Bronchial epithelial cell (primary cell): Measurements from ENCODE around the gene ZACN. TPM values are rescaled to one million over a fixed set of nuclear protein-coding genes. Genes with fewer than 3 reads are reported as not detected.
A peak's percentile ranks its signal among the peaks of the same experiment; 100 is the strongest.
"Not testable (repeated sequence)": the region's sequence is repeated elsewhere in the genome, so short reads cannot be mapped to it uniquely, and the experiment has no call there.

ENCODE experiments used
- DNase-seq: peaks from one replicate; pipeline ENCODE4 v3.0.0-alpha.2; 2010; ENCODE audit warnings: low read depth
- FAIRE-seq: peaks from 2 replicates; lab custom pipeline; 2011; peaks lifted over from hg19 to GRCh38; lab: Jason Lieb, UNC
- H3K27me3 ChIP-seq: 2 replicates; pipeline ENCODE4 v1.5.1; 2011; ENCODE audit warnings: low read length; ENCODE audit not compliant: control insufficient read depth, insufficient read depth
- H3K36me3 ChIP-seq: 2 replicates; pipeline ENCODE4 v1.5.1; 2011; ENCODE audit warnings: low read length; ENCODE audit not compliant: control insufficient read depth, insufficient read depth
- H3K4me3 ChIP-seq: 2 replicates; pipeline ENCODE4 v1.5.1; 2011; ENCODE audit warnings: mild to moderate bottlenecking, low read depth, low read length, control low read depth
- CTCF ChIP-seq: IDR thresholded peaks from 2 replicates; pipeline ENCODE4 v1.5.1; 2011; ENCODE audit warnings: mild to moderate bottlenecking, moderate library complexity, low read length, control low read depth, inconsistent platforms; ENCODE audit not compliant: insufficient read depth, severe bottlenecking
- total RNA-seq: library from RNA; depleted of rRNA; stranded (reverse); fragments of >200 nt; gene quantifications from 2 replicates; pipeline ENCODE4 v1.2.1, GENCODE V29; 2014

The ZACN gene
- total RNA-seq, 1 donor from 2014 or later = not detected

GRCh38 chr17:76075364-76076145 is 3.4 kb upstream of the ZACN start:
- TF ChIP-seq CTCF = peak; percentile 41
- FAIRE-seq (no peak), DNase-seq (no peak)
- Histone ChIP-seq H3K4me3 (no peak overlapping the region), H3K36me3 (no peaks in the 10 kb centered on the region), H3K27me3 (peaks cover 51% of the 10 kb centered on the region)

- no peak for TF ChIP-seq CTCF
- DNase-seq (no peak), FAIRE-seq (no peak)
- H3K27me3 ChIP-seq = peaks cover 51% of the 10 kb centered on the region
- no peaks in the 10 kb centered on the region for H3K36me3 ChIP-seq
- no peak overlapping the region for H3K4me3 ChIP-seq
These were observed 2.7 kb upstream of the ZACN start for GRCh38 chr17:76076146-76076764.

- FAIRE-seq (no peak), DNase-seq (no peak)
- peaks cover 51% of the 10 kb centered on the region for H3K27me3 ChIP-seq
- H3K36me3 ChIP-seq = no peaks in the 10 kb centered on the region
- no peak for TF ChIP-seq CTCF
- H3K4me3 ChIP-seq = no peak overlapping the region
These were observed 2.0 kb upstream of the ZACN start for GRCh38 chr17:76076765-76077583.

GRCh38 chr17:76077584-76078110 is 1.3 kb upstream of the ZACN start:
- TF ChIP-seq CTCF = no peak
- FAIRE-seq = peak; percentile 47

GRCh38 chr17:76078370-76078769 is 612 bp upstream of the ZACN start:
- not testable (repeated sequence) for DNase-seq, FAIRE-seq, H3K4me3 ChIP-seq, H3K36me3 ChIP-seq
- peaks cover 51% of the 10 kb centered on the region for H3K27me3 ChIP-seq

More at GRCh38 chr17:76077584-76078110, 1.3 kb upstream of the ZACN start:
- peaks cover 51% of the 10 kb centered on the region for H3K27me3 ChIP-seq
- H3K36me3 ChIP-seq = no peaks in the 10 kb centered on the region
- no peak overlapping the region for H3K4me3 ChIP-seq
- DNase-seq = no peak
